Measurements from ENCODE around the gene HOXC11. TPM values are rescaled to one million over a fixed set of nuclear protein-coding genes. Genes with fewer than 3 reads are reported as not detected.
A peak's percentile ranks its signal among the peaks of the same experiment; 100 is the strongest.

The HOXC11 gene
- total and polyA plus RNA-seq, 2 experiments from 2014 or later, result not detected

GRCh38 chr12:53941750-53942149, 31.2 kb upstream of the HOXC11 start:
- Histone ChIP-seq H3K36me3 (ENCODE audit: insufficient read depth) (no peaks in the 10 kb centered on the region), H3K79me2 (replicated peaks; ENCODE audit: insufficient read depth) (no peaks in the 10 kb centered on the region), H3K4me2 (no peak overlapping the region), H2AFZ (no peak overlapping the region), H3F3A (replicated peaks; ENCODE audit: low read depth) (peaks cover 40% of the 10 kb centered on the region), H3K9me2 (ENCODE audit: insufficient read depth) (no peaks in the 10 kb centered on the region), H4K20me1 (replicated peaks; ENCODE audit: insufficient read depth) (peaks cover 59% of the 10 kb centered on the region), H3K4me1 (ENCODE audit: insufficient read depth) (peaks cover 28% of the 10 kb centered on the region; the same call in 1 of the 2 replicates), H3K27me3 (ENCODE audit: insufficient read depth) (peaks cover 100% of the 10 kb centered on the region), H3K4me3 (no peak overlapping the region), H3K27ac (ENCODE audit: low read depth) (no peak overlapping the region)
- TF ChIP-seq JUNB (IDR thresholded peaks at IDR 0.05; ENCODE audit: unreplicated experiment) (no peak), REST (IDR thresholded peaks at IDR 0.05; ENCODE audit: unreplicated experiment) (no peak), ZNF462 (CRISPR knock-in tag; IDR thresholded peaks at IDR 0.05) (no peak), POLR2AphosphoS5 (IDR thresholded peaks at IDR 0.05; ENCODE audit: low read depth) (no peak), EZH2 (IDR thresholded peaks at IDR 0.05; ENCODE audit: low read depth, unreplicated experiment) (peak; percentile 68)
- Mint-ChIP-seq H3K4me1 (peaks cover 15% of the 10 kb centered on the region), H3K4me3 (no peak overlapping the region), H3K36me3 (ENCODE audit: low read depth) (no peaks in the 10 kb centered on the region; the same call in 2 of the 3 replicates), H3K9me3 (no peaks in the 10 kb centered on the region; the same call in 2 of the 3 replicates), H3K27me3 (ENCODE audit: insufficient read depth, low read depth, poor library complexity) (peaks cover 97% of the 10 kb centered on the region), H3K27ac (no peak overlapping the region)
- DNase-seq (ENCODE audit: low spot score) (no peak), ATAC-seq (no peak)

Data from GM23338 (cell line).